HCT116 (cell line): ENCODE results near the gene ITPKB.

Source experiments
- CEBPB ChIP-seq: IDR thresholded peaks from 2 replicates; pipeline ENCODE4 v1.6.1; 2012; ENCODE audit warnings: low read depth
- EZH2 ChIP-seq: fragments of 200-600 bp; sonication (generic); IDR thresholded peaks from 2 replicates; pipeline ENCODE4 v1.6.1; 2017; ENCODE audit warnings: antibody characterized with exemption, mixed run types
- EZH2phosphoT487 ChIP-seq: fragments of 200-600 bp; IDR thresholded peaks from 2 replicates; pipeline ENCODE4 v1.6.1; 2018; ENCODE audit warnings: antibody characterized with exemption, borderline replicate concordance
- JUND ChIP-seq: IDR thresholded peaks from 2 replicates; pipeline ENCODE4 v1.6.1; 2012
- POLR2A ChIP-seq: IDR thresholded peaks from 2 replicates; pipeline ENCODE4 v1.7.0; 2011; ENCODE audit warnings: borderline replicate concordance; ENCODE audit not compliant: insufficient read depth, insufficient read length; ENCODE audit errors: extremely low read depth
- POLR2AphosphoS5 ChIP-seq: IDR thresholded peaks from 2 replicates; pipeline ENCODE4 v1.6.1; 2011; ENCODE audit warnings: mild to moderate bottlenecking, low read depth, low read length, moderate library complexity
- RAD21 ChIP-seq: IDR thresholded peaks from 2 replicates; pipeline ENCODE4 v1.6.1; 2012; ENCODE audit warnings: low read depth, mild to moderate bottlenecking
- SP1 ChIP-seq: IDR thresholded peaks from 2 replicates; pipeline ENCODE4 v1.6.1; 2012; ENCODE audit warnings: low read depth
- TF ChIP-seq, protein P1 (sequence below), 3 experiments: fragments of 200-600 bp in 1 of 3; sonication (generic) in 1 of 3; IDR thresholded peaks in 2 of 3; conservative IDR thresholded peaks in 1 of 3; 2 replicates each; pipeline ENCODE4 v1.5.1; 2012 to 2017; ENCODE audit warnings: low read depth in 2 of 3, low read length in 2 of 3, antibody characterized with exemption in 1 of 3, borderline replicate concordance in 1 of 3, control low read depth in 1 of 3, mild to moderate bottlenecking in 1 of 3, mixed read lengths in 1 of 3, mixed run types in 1 of 3, moderate library complexity in 1 of 3; ENCODE audit not compliant: insufficient read depth in 1 of 3
- TF ChIP-seq, protein P2 (sequence below): IDR thresholded peaks from 2 replicates; pipeline ENCODE4 v1.6.1; 2012
- TF ChIP-seq, protein P3 (sequence below): IDR thresholded peaks from 2 replicates; pipeline ENCODE4 v1.6.1; 2012; ENCODE audit warnings: low read depth

GRCh38 chr1:226676381-226676780 is 62.7 kb downstream of the ITPKB start:
- TF ChIP-seq, protein P1, sequence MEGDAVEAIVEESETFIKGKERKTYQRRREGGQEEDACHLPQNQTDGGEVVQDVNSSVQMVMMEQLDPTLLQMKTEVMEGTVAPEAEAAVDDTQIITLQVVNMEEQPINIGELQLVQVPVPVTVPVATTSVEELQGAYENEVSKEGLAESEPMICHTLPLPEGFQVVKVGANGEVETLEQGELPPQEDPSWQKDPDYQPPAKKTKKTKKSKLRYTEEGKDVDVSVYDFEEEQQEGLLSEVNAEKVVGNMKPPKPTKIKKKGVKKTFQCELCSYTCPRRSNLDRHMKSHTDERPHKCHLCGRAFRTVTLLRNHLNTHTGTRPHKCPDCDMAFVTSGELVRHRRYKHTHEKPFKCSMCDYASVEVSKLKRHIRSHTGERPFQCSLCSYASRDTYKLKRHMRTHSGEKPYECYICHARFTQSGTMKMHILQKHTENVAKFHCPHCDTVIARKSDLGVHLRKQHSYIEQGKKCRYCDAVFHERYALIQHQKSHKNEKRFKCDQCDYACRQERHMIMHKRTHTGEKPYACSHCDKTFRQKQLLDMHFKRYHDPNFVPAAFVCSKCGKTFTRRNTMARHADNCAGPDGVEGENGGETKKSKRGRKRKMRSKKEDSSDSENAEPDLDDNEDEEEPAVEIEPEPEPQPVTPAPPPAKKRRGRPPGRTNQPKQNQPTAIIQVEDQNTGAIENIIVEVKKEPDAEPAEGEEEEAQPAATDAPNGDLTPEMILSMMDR (IDR thresholded peaks at IDR 0.05 in 2 of 3, conservative IDR thresholded peaks at IDR 0.05 in 1 of 3; ENCODE audit: borderline replicate concordance in 1 of 3, insufficient read depth in 1 of 3, low read depth in 2 of 3, low read length in 2 of 3) = no peak
- TF ChIP-seq POLR2A (no peak), EZH2 (no peak), RAD21 (no peak), CEBPB (no peak), JUND (no peak), EZH2phosphoT487 (no peak), POLR2AphosphoS5 (no peak), SP1 (no peak)
- TF ChIP-seq, protein P2, sequence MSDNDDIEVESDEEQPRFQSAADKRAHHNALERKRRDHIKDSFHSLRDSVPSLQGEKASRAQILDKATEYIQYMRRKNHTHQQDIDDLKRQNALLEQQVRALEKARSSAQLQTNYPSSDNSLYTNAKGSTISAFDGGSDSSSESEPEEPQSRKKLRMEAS = no peak
- TF ChIP-seq, protein P3, sequence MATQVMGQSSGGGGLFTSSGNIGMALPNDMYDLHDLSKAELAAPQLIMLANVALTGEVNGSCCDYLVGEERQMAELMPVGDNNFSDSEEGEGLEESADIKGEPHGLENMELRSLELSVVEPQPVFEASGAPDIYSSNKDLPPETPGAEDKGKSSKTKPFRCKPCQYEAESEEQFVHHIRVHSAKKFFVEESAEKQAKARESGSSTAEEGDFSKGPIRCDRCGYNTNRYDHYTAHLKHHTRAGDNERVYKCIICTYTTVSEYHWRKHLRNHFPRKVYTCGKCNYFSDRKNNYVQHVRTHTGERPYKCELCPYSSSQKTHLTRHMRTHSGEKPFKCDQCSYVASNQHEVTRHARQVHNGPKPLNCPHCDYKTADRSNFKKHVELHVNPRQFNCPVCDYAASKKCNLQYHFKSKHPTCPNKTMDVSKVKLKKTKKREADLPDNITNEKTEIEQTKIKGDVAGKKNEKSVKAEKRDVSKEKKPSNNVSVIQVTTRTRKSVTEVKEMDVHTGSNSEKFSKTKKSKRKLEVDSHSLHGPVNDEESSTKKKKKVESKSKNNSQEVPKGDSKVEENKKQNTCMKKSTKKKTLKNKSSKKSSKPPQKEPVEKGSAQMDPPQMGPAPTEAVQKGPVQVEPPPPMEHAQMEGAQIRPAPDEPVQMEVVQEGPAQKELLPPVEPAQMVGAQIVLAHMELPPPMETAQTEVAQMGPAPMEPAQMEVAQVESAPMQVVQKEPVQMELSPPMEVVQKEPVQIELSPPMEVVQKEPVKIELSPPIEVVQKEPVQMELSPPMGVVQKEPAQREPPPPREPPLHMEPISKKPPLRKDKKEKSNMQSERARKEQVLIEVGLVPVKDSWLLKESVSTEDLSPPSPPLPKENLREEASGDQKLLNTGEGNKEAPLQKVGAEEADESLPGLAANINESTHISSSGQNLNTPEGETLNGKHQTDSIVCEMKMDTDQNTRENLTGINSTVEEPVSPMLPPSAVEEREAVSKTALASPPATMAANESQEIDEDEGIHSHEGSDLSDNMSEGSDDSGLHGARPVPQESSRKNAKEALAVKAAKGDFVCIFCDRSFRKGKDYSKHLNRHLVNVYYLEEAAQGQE = no peak
